ENCODE results near the gene ARNT2.
"Not testable (repeated sequence)": the region's sequence is repeated elsewhere in the genome, so short reads cannot be mapped to it uniquely, and the experiment has no call there.

ARNT2 gene

GRCh38 chr15:80633221-80633620 lies 229.0 kb downstream of the ARNT2 start:
- DNase-seq = no peak

GRCh38 chr15:80635953-80636352 lies 231.8 kb downstream of the ARNT2 start:
- no peak for DNase-seq

- no peak for DNase-seq
Measured at GRCh38 chr15:80636675-80637074, 232.5 kb downstream of the ARNT2 start.

- DNase-seq = no peak
Measured at GRCh38 chr15:80637747-80638146, 233.6 kb downstream of the ARNT2 start.

GRCh38 chr15:80638553-80639167 lies 234.5 kb downstream of the ARNT2 start:
- no peak for DNase-seq

GRCh38 chr15:80639168-80639555 lies 235.0 kb downstream of the ARNT2 start:
- DNase-seq = no peak

- DNase-seq = no peak
Measured at GRCh38 chr15:80640531-80641121, 236.4 kb downstream of the ARNT2 start.

- no peak for DNase-seq
Measured at GRCh38 chr15:80641384-80641783, 237.2 kb downstream of the ARNT2 start.

GRCh38 chr15:80643431-80643951 lies 239.3 kb downstream of the ARNT2 start:
- DNase-seq = no peak

- DNase-seq = no peak
Measured at GRCh38 chr15:80645494-80646065, 241.4 kb downstream of the ARNT2 start.

GRCh38 chr15:80647424-80647823 lies 243.2 kb downstream of the ARNT2 start:
- DNase-seq = not testable (repeated sequence)
